Effector CD8-positive, alpha-beta T cell (primary cell): ENCODE data around the gene RABL2A.
"Not testable (repeated sequence)": the region's sequence is repeated elsewhere in the genome, so short reads cannot be mapped to it uniquely, and the experiment has no call there.

Source experiments
- DNase-seq: peaks from one replicate; lab custom pipeline; 2025; lab: John Stamatoyannopoulos, UW

The RABL2A gene

GRCh38 chr2:113606036-113606435, 21.0 kb upstream of the RABL2A start:
- not testable (repeated sequence) for DNase-seq

DNA sequence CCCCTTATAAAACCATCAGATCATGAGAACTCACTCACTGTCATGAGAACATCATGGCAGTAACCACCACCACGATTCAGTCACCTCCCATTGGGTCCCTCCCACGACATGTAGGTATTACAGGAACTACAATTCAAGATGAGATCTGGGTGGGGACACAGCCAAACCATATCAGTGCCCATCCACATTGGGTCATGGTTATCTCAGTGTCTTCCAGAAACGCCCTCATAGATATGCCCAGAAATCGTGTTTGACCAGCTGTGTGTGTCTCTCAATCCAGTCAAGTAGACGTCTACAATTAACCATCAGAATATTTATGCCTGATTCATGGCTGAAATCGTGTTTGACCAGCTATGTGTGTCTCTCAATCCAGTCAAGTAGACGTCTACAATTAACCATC, 17.2 kb upstream of the RABL2A start:
- not testable (repeated sequence) for DNase-seq

GRCh38 chr2:113621002-113621401, 6.1 kb upstream of the RABL2A start:
- DNase-seq = not testable (repeated sequence)

- not testable (repeated sequence) for DNase-seq
Measured at GRCh38 chr2:113625906-113626305, 1.2 kb upstream of the RABL2A start.

DNA sequence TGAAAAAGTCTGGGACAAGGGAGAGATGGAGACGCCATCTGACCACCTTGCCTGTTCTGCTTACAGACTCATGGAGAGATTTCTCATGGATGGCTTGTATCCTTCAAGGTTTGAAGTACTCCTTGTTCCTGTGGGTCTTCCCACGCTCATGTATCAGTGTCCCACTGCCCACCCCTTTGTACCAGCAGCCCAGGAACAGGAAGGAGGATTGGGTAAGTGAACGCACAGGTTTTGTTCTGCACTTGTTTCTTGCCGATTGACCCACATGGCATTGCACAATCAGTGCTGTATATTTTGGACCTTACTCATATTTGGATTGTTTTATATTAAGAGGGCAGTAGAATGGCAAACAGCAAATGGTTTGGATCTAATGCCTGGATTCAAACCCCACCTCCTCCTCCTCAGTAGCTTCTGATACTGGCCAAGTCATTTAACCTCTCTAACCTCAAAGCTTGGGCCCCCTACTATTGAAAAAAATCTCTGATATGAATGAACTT, 5.8 kb downstream of the RABL2A start:
- DNase-seq = not testable (repeated sequence)

- not testable (repeated sequence) for DNase-seq
Measured at GRCh38 chr2:113635358-113635757, 8.3 kb downstream of the RABL2A start.

GRCh38 chr2:113636226-113636625, 9.2 kb downstream of the RABL2A start:
- DNase-seq = not testable (repeated sequence)

- DNase-seq = not testable (repeated sequence)
Measured at GRCh38 chr2:113638084-113638483, 11.0 kb downstream of the RABL2A start.

GRCh38 chr2:113646217-113646616, 19.2 kb downstream of the RABL2A start:
- not testable (repeated sequence) for DNase-seq

- DNase-seq = not testable (repeated sequence)
Measured at GRCh38 chr2:113650834-113651815, 24.1 kb downstream of the RABL2A start.

DNA sequence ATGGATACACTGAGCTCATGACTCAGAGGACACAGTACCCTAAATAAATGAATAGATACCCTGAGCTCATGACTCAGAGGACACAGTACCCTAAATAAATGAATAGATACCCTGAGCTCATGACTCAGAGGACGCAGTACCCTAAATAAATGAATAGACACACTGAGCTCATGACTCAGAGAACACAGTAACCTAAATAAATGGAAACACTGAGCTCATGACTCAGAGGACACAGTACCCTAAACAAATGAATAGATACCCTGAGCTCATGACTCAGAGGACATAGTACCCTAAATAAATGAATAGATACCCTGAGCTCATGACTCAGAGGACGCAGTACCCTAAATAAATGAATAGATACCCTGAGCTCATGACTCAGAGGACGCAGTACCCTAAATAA, 25.5 kb downstream of the RABL2A start:
- not testable (repeated sequence) for DNase-seq

DNA sequence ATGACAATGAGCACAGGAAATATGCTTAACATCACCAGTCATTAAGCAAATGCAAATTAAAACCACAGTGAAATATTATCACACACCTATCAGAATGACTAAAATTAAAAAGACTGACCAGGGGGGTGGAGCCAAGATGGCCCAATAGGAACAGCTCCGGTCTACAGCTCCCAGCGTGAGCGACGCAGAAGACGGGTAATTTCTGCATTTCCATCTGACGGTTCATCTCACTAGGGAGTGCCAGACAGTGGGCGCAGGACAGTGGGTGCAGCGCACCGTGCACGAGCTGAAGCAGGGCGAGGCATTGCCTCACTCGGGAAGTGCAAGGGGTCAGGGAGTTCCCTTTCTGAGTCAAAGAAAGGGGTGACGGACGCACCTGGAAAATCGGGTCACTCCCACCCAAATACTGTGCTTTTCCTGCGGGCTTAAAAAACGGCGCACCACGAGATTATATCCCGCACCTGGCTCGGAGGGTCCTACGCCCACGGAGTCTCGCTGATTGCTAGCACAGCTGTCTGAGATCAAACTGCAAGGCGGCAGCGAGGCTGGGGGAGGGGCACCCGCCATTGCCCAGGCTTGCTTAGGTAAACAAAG, 29.1 kb downstream of the RABL2A start:
- not testable (repeated sequence) for DNase-seq

- not testable (repeated sequence) for DNase-seq
Measured at GRCh38 chr2:113657735-113658134, 30.7 kb downstream of the RABL2A start.

DNA sequence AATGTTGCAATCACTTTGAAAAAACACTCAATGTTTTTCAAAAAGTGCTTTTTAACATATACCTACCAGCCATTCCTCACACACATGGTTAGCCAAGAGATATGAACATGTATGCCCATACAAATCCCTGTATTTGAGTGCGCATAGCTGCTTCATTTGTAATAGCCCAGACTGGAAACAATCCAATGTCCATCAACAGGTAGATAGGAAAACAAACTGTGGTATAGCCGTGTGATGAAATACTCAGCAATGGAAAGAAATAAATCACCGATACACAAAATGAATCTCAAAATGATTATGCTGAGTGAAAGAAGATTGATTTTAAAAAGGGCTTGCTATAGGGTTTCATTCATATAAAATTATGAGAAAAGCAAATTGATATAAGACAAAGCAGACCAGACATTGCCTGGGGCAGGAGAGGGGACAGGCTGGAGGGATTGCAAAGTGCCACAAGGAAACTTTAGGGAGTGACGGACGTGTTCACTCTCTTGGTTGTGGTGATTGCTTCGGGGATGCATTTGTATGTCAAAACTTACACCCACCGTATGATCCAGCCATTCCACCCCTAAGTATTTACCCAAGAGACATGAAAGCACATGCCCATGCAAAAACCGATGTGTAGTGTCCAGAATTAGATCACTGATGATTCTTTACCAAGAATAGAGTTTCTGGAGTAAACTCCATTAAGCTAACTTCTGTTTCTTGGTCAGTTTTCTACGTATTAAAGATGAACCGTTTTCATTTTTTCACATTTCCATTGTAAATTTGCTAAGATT, 36.4 kb downstream of the RABL2A start:
- DNase-seq = not testable (repeated sequence)

- DNase-seq = not testable (repeated sequence)
Measured at GRCh38 chr2:113664761-113665533, 37.9 kb downstream of the RABL2A start.

DNA sequence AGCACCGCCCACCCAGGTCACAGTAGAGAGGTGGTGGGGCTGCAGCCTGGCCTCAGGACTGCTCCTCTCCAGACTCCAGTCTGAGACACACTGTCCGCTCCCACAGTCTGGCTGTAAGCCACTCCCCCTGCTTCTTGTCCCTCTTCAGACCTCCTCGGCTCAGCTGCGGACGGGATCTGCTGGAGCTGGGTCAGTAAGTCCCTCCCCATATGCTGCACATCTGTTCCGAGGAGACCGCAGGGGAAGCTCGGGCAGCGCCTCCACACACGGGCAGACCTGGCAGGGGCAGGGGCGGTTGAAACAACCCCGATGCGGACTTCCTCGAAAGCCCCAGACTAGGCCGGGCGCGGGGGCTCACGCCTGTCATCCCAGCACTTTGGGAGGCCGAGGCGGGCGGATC, 41.9 kb downstream of the RABL2A start:
- DNase-seq = not testable (repeated sequence)

DNA sequence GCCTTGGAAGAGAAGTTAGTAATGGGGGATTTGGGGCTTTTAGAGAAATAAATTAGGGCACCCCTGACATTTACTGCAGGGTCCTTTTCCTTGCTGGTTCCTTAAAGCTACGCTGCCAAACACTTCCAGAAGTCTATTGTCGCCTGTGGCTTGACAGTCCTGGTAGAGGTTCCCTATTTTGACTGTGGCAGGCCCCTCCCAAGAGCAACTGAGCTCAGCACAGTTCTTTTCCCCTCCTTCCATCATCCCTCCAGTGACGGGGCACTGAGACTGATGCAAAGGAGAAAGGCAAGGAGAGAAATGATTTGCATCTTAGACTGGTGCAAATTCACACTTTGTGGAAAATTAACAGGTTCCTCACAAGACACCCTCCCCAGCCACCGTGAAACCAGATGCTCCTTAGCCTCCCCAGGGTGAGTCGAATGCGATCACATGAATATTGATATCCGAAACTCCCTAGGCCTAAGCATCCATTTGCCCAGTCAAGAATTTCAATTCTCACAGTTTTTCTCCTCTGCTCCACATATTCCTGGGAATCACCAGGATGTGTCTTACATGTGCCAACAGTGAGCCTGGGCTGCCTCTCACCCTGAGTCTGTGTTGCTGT, 45.4 kb downstream of the RABL2A start:
- no peak for DNase-seq

DNA sequence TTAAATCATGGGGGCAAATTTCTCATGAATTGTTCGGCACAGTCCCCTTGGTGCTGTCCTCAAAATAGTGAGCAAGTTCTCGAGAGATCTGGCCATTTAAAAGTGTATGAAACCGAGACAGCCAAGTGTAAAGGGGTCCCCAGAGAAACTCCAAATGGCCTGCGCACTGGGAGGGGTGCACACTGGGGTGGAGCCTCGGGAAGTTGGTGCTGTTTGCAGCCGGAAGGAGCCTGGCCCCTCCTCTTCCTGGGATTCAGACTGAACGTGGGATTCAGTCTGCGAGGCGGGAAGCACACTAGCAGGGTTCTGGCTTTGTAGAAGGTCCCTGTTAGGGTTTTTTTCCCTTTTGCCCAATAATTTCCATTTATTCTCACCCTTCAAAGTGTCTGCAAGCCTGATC, 48.8 kb downstream of the RABL2A start:
- DNase-seq = no peak

DNA sequence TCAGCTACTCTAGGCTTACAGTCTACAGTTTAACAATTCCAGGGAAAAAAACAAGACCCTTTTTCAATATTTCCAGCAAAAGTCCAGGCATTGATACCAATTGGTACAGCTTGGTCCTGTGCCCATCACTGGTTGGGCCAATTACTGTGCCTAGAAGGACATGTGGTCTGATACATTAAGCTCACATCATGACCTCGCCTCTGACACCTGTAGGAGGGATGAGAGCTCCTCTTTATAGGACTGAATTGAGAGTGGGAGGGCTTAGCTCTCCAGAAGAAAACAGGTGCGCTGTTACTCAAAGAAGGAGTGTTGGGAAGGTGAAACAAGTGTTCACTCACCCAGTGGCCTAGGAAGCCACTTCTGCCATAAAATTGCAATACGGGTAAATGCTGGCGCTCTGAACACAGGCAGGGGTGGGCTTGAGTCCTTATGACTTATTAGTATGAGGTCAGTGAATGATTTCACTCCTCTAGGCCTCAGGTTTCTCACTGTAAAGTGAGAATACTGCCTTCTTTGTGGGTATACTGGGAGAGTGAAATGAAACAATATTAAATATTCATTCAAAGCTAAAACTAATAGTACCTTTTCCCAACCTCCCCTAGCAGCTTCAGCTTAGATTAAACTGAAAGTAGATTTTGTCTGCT, 49.7 kb downstream of the RABL2A start:
- DNase-seq = no peak

DNA sequence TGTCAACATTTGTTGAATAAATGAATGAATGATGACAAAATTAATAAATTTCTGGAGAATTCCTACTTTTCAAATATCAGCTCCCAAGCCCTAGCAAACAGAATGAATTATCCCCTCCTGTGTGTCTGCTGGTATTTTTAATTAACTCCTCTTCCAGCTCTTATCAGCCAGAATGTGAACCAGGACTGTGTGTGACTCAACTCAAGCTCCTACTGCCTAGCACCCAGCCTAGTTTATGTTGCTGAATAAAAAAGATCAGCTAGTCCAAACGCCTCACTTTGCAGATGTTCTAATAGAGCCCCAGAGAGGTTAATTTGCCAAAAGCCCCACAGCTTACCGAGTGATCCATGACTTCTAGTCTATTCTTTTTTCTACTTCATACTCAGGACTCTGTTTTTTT, 50.3 kb downstream of the RABL2A start:
- DNase-seq = no peak
